SK-N-SH treated with all-trans-retinoic acid at 6 μM for 48 hours (cell line): ENCODE results near the gene DBN1.

Source experiments
- ATAC-seq: fragments of 200-7000 bp; cut with Tn5 transposase; 3 replicates; pipeline ENCODE4 v1.9.1; 2020; ENCODE audit warnings: mild to moderate bottlenecking, moderate library complexity
- ARNTL ChIP-seq: fragments of 450-650 bp; formaldehyde crosslinking; IDR thresholded peaks from 2 replicates; pipeline ENCODE4 v1.5.0; 2020; ENCODE audit warnings: low read depth, mild to moderate bottlenecking, moderate library complexity, borderline replicate concordance
- BACH2 ChIP-seq: fragments of 250-450 bp; sonication (Bioruptor Pico); IDR thresholded peaks from 2 replicates; pipeline ENCODE4 v1.9.0; 2021; ENCODE audit warnings: mild to moderate bottlenecking, borderline replicate concordance
- CREB5 ChIP-seq: fragments of 250-450 bp; sonication (Bioruptor Pico); IDR thresholded peaks from 2 replicates; pipeline ENCODE4 v1.5.1; 2020; ENCODE audit warnings: low read depth, mild to moderate bottlenecking, moderate library complexity
- CSDC2 ChIP-seq: fragments of 250-450 bp; sonication (Bioruptor Pico); IDR thresholded peaks from 2 replicates; pipeline ENCODE4 v1.5.0; 2020; ENCODE audit warnings: mild to moderate bottlenecking, moderate library complexity
- CSRNP3 ChIP-seq: fragments of 250-450 bp; sonication (Bioruptor Pico); IDR thresholded peaks from 2 replicates; pipeline ENCODE4 v1.5.1; 2021; ENCODE audit warnings: mild to moderate bottlenecking, moderate library complexity
- GLIS3 ChIP-seq: fragments of 250-450 bp; sonication (Bioruptor Pico); IDR thresholded peaks from 2 replicates; pipeline ENCODE4 v1.5.0; 2020; ENCODE audit warnings: mild to moderate bottlenecking, moderate library complexity
- ISL1 ChIP-seq: fragments of 250-450 bp; sonication (Bioruptor Pico); IDR thresholded peaks from 2 replicates; pipeline ENCODE4 v2.1.2; 2022; ENCODE audit warnings: mild to moderate bottlenecking, moderate library complexity
- OSR1 ChIP-seq: fragments of 250-450 bp; sonication (Bioruptor Pico); IDR thresholded peaks from 2 replicates; pipeline ENCODE4 v1.8.0; 2022; ENCODE audit warnings: moderate library complexity, mild to moderate bottlenecking, inconsistent platforms
- PATZ1 ChIP-seq: fragments of 250-450 bp; sonication (Bioruptor Pico); IDR thresholded peaks from 2 replicates; pipeline ENCODE4 v1.8.0; 2020; ENCODE audit warnings: mild to moderate bottlenecking, moderate library complexity, borderline replicate concordance
- POU6F1 ChIP-seq: fragments of 250-450 bp; sonication (Bioruptor Pico); IDR thresholded peaks from 2 replicates; pipeline ENCODE4 v1.8.0; 2021; ENCODE audit warnings: low read depth, mild to moderate bottlenecking, moderate library complexity, borderline replicate concordance
- RARB ChIP-seq: fragments of 250-450 bp; sonication (Bioruptor Pico); IDR thresholded peaks from 2 replicates; pipeline ENCODE4 v1.8.0; 2021; ENCODE audit warnings: mild to moderate bottlenecking, moderate library complexity
- SNAI2 ChIP-seq: fragments of 250-450 bp; sonication (Bioruptor Pico); IDR thresholded peaks from 2 replicates; pipeline ENCODE4 v1.5.0; 2020; ENCODE audit warnings: mild to moderate bottlenecking, moderate library complexity
- TCF4 ChIP-seq: fragments of 250-450 bp; sonication (Bioruptor Pico); IDR thresholded peaks from 2 replicates; pipeline ENCODE4 v1.8.0; 2021; ENCODE audit warnings: mild to moderate bottlenecking, moderate library complexity, borderline replicate concordance
- TOX ChIP-seq: fragments of 250-450 bp; sonication (Bioruptor Pico); IDR thresholded peaks from 2 replicates; pipeline ENCODE4 v1.8.0; 2021; ENCODE audit warnings: mild to moderate bottlenecking, moderate library complexity, borderline replicate concordance
- ZC3H10 ChIP-seq: fragments of 250-450 bp; sonication (Bioruptor Pico); IDR thresholded peaks from 2 replicates; pipeline ENCODE4 v1.5.1; 2021; ENCODE audit warnings: mild to moderate bottlenecking, moderate library complexity
- ZFP3 ChIP-seq: fragments of 250-450 bp; sonication (Bioruptor Pico); IDR thresholded peaks from 2 replicates; pipeline ENCODE4 v1.5.0; 2020; ENCODE audit warnings: mild to moderate bottlenecking, moderate library complexity
- ZFP30 ChIP-seq: fragments of 450-650 bp; formaldehyde crosslinking; IDR thresholded peaks from 2 replicates; pipeline ENCODE4 v1.5.0; 2022; ENCODE audit warnings: mild to moderate bottlenecking, moderate library complexity
- ZNF70 ChIP-seq: fragments of 450-650 bp; formaldehyde crosslinking; IDR thresholded peaks from 2 replicates; pipeline ENCODE4 v1.5.0; 2020; ENCODE audit warnings: mild to moderate bottlenecking, moderate library complexity
- ZNF8 ChIP-seq: fragments of 450-650 bp; formaldehyde crosslinking; IDR thresholded peaks from 2 replicates; pipeline ENCODE4 v1.5.0; 2020; ENCODE audit warnings: mild to moderate bottlenecking, moderate library complexity

The DBN1 gene

GRCh38 chr5:177497292-177498012, 24.0 kb upstream of the DBN1 start, which contains the start of gene PDLIM7:
TSS of gene PDLIM7 (minus strand) at chr5:177497604. CDS start at chr5:177496512, 1,092 bp downstream.
- TF ChIP-seq BACH2 (no peak), CREB5 (CRISPR knock-in tag) (no peak), POU6F1 (peak; percentile 70; the same call in 1 of the 2 replicates)
- ATAC-seq, result peak; percentile 74

- TF ChIP-seq PATZ1 (CRISPR knock-in tag), result peak; percentile 34; the same call in 1 of the 2 replicates
- TF ChIP-seq RARB (CRISPR knock-in tag), result no peak
- no peak for TF ChIP-seq TCF4 (CRISPR knock-in tag)
- TF ChIP-seq SNAI2, result no peak
- ATAC-seq, result peak; percentile 66
These were observed 23.4 kb upstream of the DBN1 start for GRCh38 chr5:177496727-177497291.

- TF ChIP-seq CREB5 (CRISPR knock-in tag), result no peak
- no peak for TF ChIP-seq TOX
- no peak for TF ChIP-seq POU6F1
- TF ChIP-seq ZC3H10 (CRISPR knock-in tag), result no peak
- no peak for TF ChIP-seq ARNTL (CRISPR knock-in tag)
- TF ChIP-seq CSRNP3 (CRISPR knock-in tag), result no peak
- no peak for TF ChIP-seq BACH2
- no peak for TF ChIP-seq SNAI2
- TF ChIP-seq OSR1 (CRISPR knock-in tag), result no peak
- no peak for TF ChIP-seq ZFP30 (CRISPR knock-in tag)
- TF ChIP-seq ZNF70 (CRISPR knock-in tag), result no peak
- no peak for TF ChIP-seq GLIS3 (CRISPR knock-in tag)
- no peak for TF ChIP-seq CSDC2 (CRISPR knock-in tag)
- TF ChIP-seq ISL1 (CRISPR knock-in tag), result no peak
- no peak for TF ChIP-seq RARB (CRISPR knock-in tag)
- no peak for TF ChIP-seq ZNF8 (CRISPR knock-in tag)
- no peak for TF ChIP-seq ZFP3 (CRISPR knock-in tag)
- peak; percentile 48 for ATAC-seq
These were observed 22.8 kb upstream of the DBN1 start for GRCh38 chr5:177496070-177496726.
